DMS114 treated with DMSO at 0.1 percent for 48 hours (cell line): Measurements from ENCODE around the gene CCT6A.
"Not testable (repeated sequence)": the region's sequence is repeated elsewhere in the genome, so short reads cannot be mapped to it uniquely, and the experiment has no call there.

Experiments
- DNase-seq: peaks from one replicate; lab custom pipeline; 2025; ENCODE audit not compliant: unreplicated experiment; lab: John Stamatoyannopoulos, UW

CCT6A gene

GRCh38 chr7:56051053-56051338, 569 bp upstream of the CCT6A start:
- DNase-seq, result no peak

- DNase-seq, result no peak
Observed at GRCh38 chr7:56053379-56053778, 1.8 kb downstream of the CCT6A start.

- no peak for DNase-seq
Observed at GRCh38 chr7:56053993-56054392, 2.4 kb downstream of the CCT6A start.

GRCh38 chr7:56062382-56062781, 10.8 kb downstream of the CCT6A start:
- DNase-seq, result no peak

GRCh38 chr7:56063500-56063881, 11.9 kb downstream of the CCT6A start:
- DNase-seq, result no peak

GRCh38 chr7:56063882-56064625, 12.5 kb downstream of the CCT6A start, which contains the start of gene SUMF2:
Gene SUMF2, plus strand, starts transcription at chr7:56064286. Its CDS starts 26 bp downstream, at chr7:56064312.
- peak; percentile 92 for DNase-seq

GRCh38 chr7:56066376-56066775, 14.8 kb downstream of the CCT6A start:
- DNase-seq, result not testable (repeated sequence)

GRCh38 chr7:56074371-56074791, 22.8 kb downstream of the CCT6A start:
- peak; percentile 88 for DNase-seq

GRCh38 chr7:56077681-56078080, 26.1 kb downstream of the CCT6A start:
- DNase-seq, result no peak

GRCh38 chr7:56078196-56078595, 26.6 kb downstream of the CCT6A start:
- DNase-seq, result no peak

- no peak for DNase-seq
Observed at GRCh38 chr7:56079450-56080185, 28.1 kb downstream of the CCT6A start.

GRCh38 chr7:56080726-56081435, 29.3 kb downstream of the CCT6A start:
- DNase-seq, result not testable (repeated sequence)

GRCh38 chr7:56081626-56082340, 30.2 kb downstream of the CCT6A start:
- DNase-seq, result no peak

- no peak for DNase-seq
Observed at GRCh38 chr7:56083150-56083785, 31.7 kb downstream of the CCT6A start.

- DNase-seq, result no peak
Observed at GRCh38 chr7:56086761-56087160, 35.2 kb downstream of the CCT6A start.

- DNase-seq, result no peak
Observed at GRCh38 chr7:56087445-56087844, 35.9 kb downstream of the CCT6A start.

- no peak for DNase-seq
Observed at GRCh38 chr7:56091591-56091990, 40.0 kb downstream of the CCT6A start.

GRCh38 chr7:56092388-56092787, 40.8 kb downstream of the CCT6A start:
- not testable (repeated sequence) for DNase-seq

- DNase-seq, result no peak
Observed at GRCh38 chr7:56092789-56093531, 41.4 kb downstream of the CCT6A start, which contains the start of gene PHKG1. Gene PHKG1, minus strand, starts transcription at chr7:56092952. Its CDS starts 4,011 bp downstream, at chr7:56088941.

GRCh38 chr7:56097700-56098099, 46.1 kb downstream of the CCT6A start:
- DNase-seq, result no peak
